Right renal pelvis (tissue), 4 donors: ENCODE measurements around the gene CSRP2. TPM values are rescaled to one million over a fixed set of nuclear protein-coding genes. Genes with fewer than 3 reads are reported as not detected.

Experiments used
- polyA plus RNA-seq, 4 donors: library from polyadenylated mRNA; unstranded; fragments of 120-200 nt; gene quantifications; one replicate each; pipeline ENCODE4 v1.2.1, GENCODE V29; 2013; ENCODE audit not compliant: insufficient read length in 4 of 4

Gene CSRP2
- polyA plus RNA-seq, 4 donors = 85.1 to 102 (median 86.6) TPM

Other genes starting within 250 kb of the CSRP2 start
- 10 to 100 TPM; 57.0 to 71.5 (median 70.9) TPM for gene ZDHHC17, start 114.9 kb downstream of the CSRP2 start, polyA plus RNA-seq
- 1 to 10 TPM; 7.0 to 7.6 (median 7.2) TPM for gene E2F7, start 186.6 kb upstream of the CSRP2 start, polyA plus RNA-seq